Caco-2 (cell line): Measurements from ENCODE around the gene SFSWAP. TPM values are rescaled to one million over a fixed set of nuclear protein-coding genes. Genes with fewer than 3 reads are reported as not detected.
A peak's percentile ranks its signal among the peaks of the same experiment; 100 is the strongest.

Experiments used
- BruUV-seq: library from RNA; stranded (reverse); fragments of 400-500 nt; replicated peaks from 2 replicates; lab custom pipeline; 2021; lab: Mats Ljungman, UMichigan
- CTCF ChIA-PET: fragments of 300-600 bp; sonication (Branson Sonifier 250); formaldehyde crosslinking; loops from one replicate; lab custom pipeline; 2022; ENCODE audit warnings: antibody characterized with exemption; lab: Charles Lee
- POLR2A ChIA-PET: fragments of 300-600 bp; sonication (Branson Sonifier 250); formaldehyde crosslinking; loops from one replicate; lab custom pipeline; 2022; ENCODE audit warnings: antibody characterized with exemption; lab: Charles Lee
- DNase-seq, 2 experiments: peaks; one replicate each; pipeline versions ENCODE4 v3.0.0 to v3.0.0-alpha.2; 2020 to 2022
- H3K27me3 ChIP-seq: replicated peaks from 2 replicates; pipeline ENCODE4 v1.6.0; 2011; ENCODE audit warnings: low read length; ENCODE audit not compliant: control insufficient read depth, insufficient read depth
- H3K36me3 ChIP-seq: 2 replicates; pipeline ENCODE4 v1.5.1; 2011; ENCODE audit warnings: low read length; ENCODE audit not compliant: control insufficient read depth, insufficient read depth
- H3K4me1 ChIP-seq: fragments of 250-450 bp; sonication (Bioruptor Pico); 2 replicates; pipeline ENCODE4 v1.5.1; 2020; ENCODE audit warnings: mild to moderate bottlenecking
- H3K4me3 ChIP-seq: 2 replicates; pipeline ENCODE4 v1.5.1; 2011; ENCODE audit warnings: low read depth, mild to moderate bottlenecking, control low read depth, low read length
- H3K9me3 ChIP-seq: fragments of 250-450 bp; sonication (Bioruptor Pico); 2 replicates; pipeline ENCODE4 v1.5.1; 2020; ENCODE audit warnings: mild to moderate bottlenecking, moderate library complexity
- H3K27ac Mint-ChIP-seq: one replicate; pipeline ENCODE4 v1.8.0; 2022; ENCODE audit warnings: mixed read lengths; ENCODE audit not compliant: unreplicated experiment
- H3K27me3 Mint-ChIP-seq: one replicate; pipeline ENCODE4 v1.8.0; 2022; ENCODE audit warnings: mixed read lengths; ENCODE audit not compliant: insufficient read depth, unreplicated experiment
- H3K36me3 Mint-ChIP-seq: one replicate; pipeline ENCODE4 v1.8.0; 2022; ENCODE audit warnings: mild to moderate bottlenecking, mixed read lengths; ENCODE audit not compliant: insufficient read depth, unreplicated experiment
- H3K4me1 Mint-ChIP-seq: one replicate; pipeline ENCODE4 v1.8.0; 2022; ENCODE audit warnings: low read depth, mixed read lengths; ENCODE audit not compliant: unreplicated experiment
- H3K4me3 Mint-ChIP-seq: one replicate; pipeline ENCODE4 v1.8.0; 2022; ENCODE audit warnings: mild to moderate bottlenecking, moderate library complexity, mixed read lengths; ENCODE audit not compliant: unreplicated experiment
- H3K9me3 Mint-ChIP-seq: one replicate; pipeline ENCODE4 v1.8.0; 2022; ENCODE audit warnings: mixed read lengths; ENCODE audit not compliant: unreplicated experiment
- CTCF ChIP-seq, 2 experiments: fragments of 200-600 bp in 1 of 2; IDR thresholded peaks; 1 replicate in 1 of 2; 2 replicates in 1 of 2; pipeline versions ENCODE4 v1.5.1 to v1.8.0; 2011 to 2022; ENCODE audit warnings: antibody characterized with exemption in 1 of 2, control low read depth in 1 of 2, inconsistent platforms in 1 of 2, low read depth in 1 of 2, low read length in 1 of 2, mild to moderate bottlenecking in 1 of 2, moderate library complexity in 1 of 2; ENCODE audit not compliant: insufficient read depth in 1 of 2, severe bottlenecking in 1 of 2, unreplicated experiment in 1 of 2
- intact Hi-C: fragments of 100-400 bp; cut with micrococcal nuclease; formaldehyde crosslinking; loops from one replicate; pipeline ENCODE4 v1.10.0; 2022; ENCODE audit not compliant: unreplicated experiment
- total RNA-seq: library from RNA; stranded (reverse); gene quantifications from 2 replicates; pipeline ENCODE4 v1.2.3, GENCODE V29; 2022

The SFSWAP gene
- total RNA-seq, 1 experiment from 2014 or later: 42.3 TPM

DNA sequence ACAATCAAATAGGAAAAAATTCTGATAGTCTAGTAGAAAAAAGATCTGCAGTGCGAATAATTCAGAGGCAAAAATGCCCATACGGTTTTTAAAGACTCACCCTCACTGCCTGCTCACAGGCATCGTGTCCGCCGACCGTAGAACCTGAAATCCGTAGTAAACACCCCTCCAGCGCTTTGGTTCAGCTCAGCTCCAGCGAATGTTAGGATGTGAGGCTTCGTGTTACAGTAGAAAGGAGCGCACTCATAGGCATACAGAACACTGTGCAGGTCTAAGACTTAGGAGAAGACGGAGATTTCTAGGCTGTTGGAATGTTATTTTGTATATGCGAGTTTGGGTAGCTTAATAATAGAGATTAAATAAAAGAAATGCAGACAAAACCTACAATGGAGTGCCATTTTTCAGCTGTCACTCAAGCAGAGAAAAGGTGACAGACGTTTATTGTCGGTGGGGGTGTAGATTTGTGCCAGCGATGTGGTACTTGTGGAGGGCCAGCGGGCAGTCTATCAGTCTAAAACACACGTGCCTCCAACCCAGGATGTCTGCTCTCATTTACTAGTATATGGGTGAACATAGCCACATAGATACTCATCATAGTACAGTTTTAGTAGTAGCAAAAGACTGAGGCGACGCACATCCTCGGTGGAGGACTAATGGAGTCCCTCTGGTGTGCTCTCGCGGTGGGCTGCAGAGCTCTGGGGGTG, 25.7 kb downstream of the SFSWAP start:
- H3K36me3 ChIP-seq: peaks cover 2% of the 10 kb centered on the region
- no peak for DNase-seq
- H3K4me1 ChIP-seq: peaks cover 7% of the 10 kb centered on the region
- Mint-ChIP-seq H3K27me3 (no peaks in the 10 kb centered on the region), H3K27ac (peak overlapping the region; percentile 74), H3K9me3 (peaks cover 3% of the 10 kb centered on the region), H3K4me1 (peaks cover 17% of the 10 kb centered on the region), H3K4me3 (peak overlapping the region; percentile 56), H3K36me3 (peaks cover 67% of the 10 kb centered on the region)
- H3K9me3 ChIP-seq: no peaks in the 10 kb centered on the region
- H3K4me3 ChIP-seq: no peak overlapping the region
- TSS peak; percentile 85 for BruUV-seq
- POLR2A ChIA-PET: no interaction called here
- H3K27me3 ChIP-seq: no peaks in the 10 kb centered on the region
- no peak for TF ChIP-seq CTCF (IDR thresholded peaks at IDR 0.05; ENCODE audit: insufficient read depth in 1 of 2, low read depth in 1 of 2, low read length in 1 of 2, severe bottlenecking in 1 of 2, unreplicated experiment in 1 of 2)
- CTCF ChIA-PET: no interaction called here
- intact Hi-C loops: no loop called here

GRCh38 chr12:131737150-131737827, 26.4 kb downstream of the SFSWAP start:
- H3K27me3 Mint-ChIP-seq: no peaks in the 10 kb centered on the region
- Histone ChIP-seq H3K36me3 (peaks cover 2% of the 10 kb centered on the region), H3K9me3 (0 out of 2 replicates have a peak, but pooled peaks cover 5% of the 10 kb centered on the region), H3K4me1 (peaks cover 7% of the 10 kb centered on the region), H3K27me3 (no peaks in the 10 kb centered on the region), H3K4me3 (0 out of 2 replicates have a peak overlapping the region, but pooled peaks have one; percentile 3)
- TF ChIP-seq CTCF (IDR thresholded peaks at IDR 0.05; ENCODE audit: insufficient read depth in 1 of 2, low read depth in 1 of 2, low read length in 1 of 2, severe bottlenecking in 1 of 2, unreplicated experiment in 1 of 2): no peak
- POLR2A ChIA-PET: no interaction called here
- peaks cover 17% of the 10 kb centered on the region for H3K4me1 Mint-ChIP-seq
- peaks cover 73% of the 10 kb centered on the region for H3K36me3 Mint-ChIP-seq
- TSS peak; percentile 62 for BruUV-seq
- H3K4me3 Mint-ChIP-seq: peak overlapping the region; percentile 56
- peak overlapping the region; percentile 74 for H3K27ac Mint-ChIP-seq
- CTCF ChIA-PET: no interaction called here
- H3K9me3 Mint-ChIP-seq: peaks cover 10% of the 10 kb centered on the region
- peak; percentile 78 to 86 for DNase-seq
- intact Hi-C loops: no loop called here

- Histone ChIP-seq H3K9me3 (peaks cover 7% of the 10 kb centered on the region), H3K27me3 (no peaks in the 10 kb centered on the region), H3K36me3 (peaks cover 2% of the 10 kb centered on the region), H3K4me3 (no peak overlapping the region), H3K4me1 (peaks cover 7% of the 10 kb centered on the region)
- intact Hi-C loops: no loop called here
- no TSS peak for BruUV-seq
- ChIA-PET POLR2A (no interaction called here), CTCF (no interaction called here)
- Mint-ChIP-seq H3K36me3 (peaks cover 74% of the 10 kb centered on the region), H3K27me3 (no peaks in the 10 kb centered on the region), H3K4me1 (peaks cover 17% of the 10 kb centered on the region), H3K27ac (no peak overlapping the region), H3K4me3 (no peak overlapping the region), H3K9me3 (peaks cover 18% of the 10 kb centered on the region)
- no peak for TF ChIP-seq CTCF (IDR thresholded peaks at IDR 0.05; ENCODE audit: insufficient read depth in 1 of 2, low read depth in 1 of 2, low read length in 1 of 2, severe bottlenecking in 1 of 2, unreplicated experiment in 1 of 2)
- no peak for DNase-seq
These were observed 27.3 kb downstream of the SFSWAP start for GRCh38 chr12:131738196-131738595.
